OCI-LY7 (cell line): ENCODE results near the gene CHL1. TPM values are rescaled to one million over a fixed set of nuclear protein-coding genes. Genes with fewer than 3 reads are reported as not detected.

ENCODE experiments used
- BruUV-seq: library from RNA; stranded (reverse); fragments of 400-500 nt; replicated peaks from 2 replicates; lab custom pipeline; 2021; lab: Mats Ljungman, UMichigan
- CTCF ChIA-PET: fragments of 300-600 bp; sonication (Branson Sonifier 250); formaldehyde crosslinking; loops from one replicate; lab custom pipeline; 2022; ENCODE audit warnings: antibody characterized with exemption; ENCODE audit not compliant: unreplicated experiment; lab: Charles Lee
- POLR2A ChIA-PET: fragments of 300-600 bp; sonication (Branson Sonifier 250); formaldehyde crosslinking; loops from one replicate; lab custom pipeline; 2022; ENCODE audit warnings: antibody characterized with exemption; lab: Charles Lee
- DNase-seq: peaks from one replicate; pipeline ENCODE4 v3.0.0-alpha.2; 2015; ENCODE audit warnings: low spot score
- H2AFZ ChIP-seq: fragments of 200-600 bp; sonication (generic), shearing (Covaris generic); 2 replicates; pipeline ENCODE4 v1.6.1; 2014; ENCODE audit warnings: mild to moderate bottlenecking, antibody characterized with exemption, low read length, moderate library complexity
- H3K27ac ChIP-seq: fragments of 200-600 bp; sonication (generic); 2 replicates; pipeline ENCODE4 v1.5.1; 2014; ENCODE audit warnings: mixed run types, low read depth, mild to moderate bottlenecking, moderate library complexity, low read length, inconsistent platforms; ENCODE audit not compliant: poor library complexity, severe bottlenecking
- H3K36me3 ChIP-seq: fragments of 200-600 bp; sonication (generic); 2 replicates; pipeline ENCODE4 v1.6.1; 2014; ENCODE audit warnings: mild to moderate bottlenecking, antibody characterized with exemption, low read length, moderate library complexity, mixed read lengths; ENCODE audit not compliant: insufficient read depth
- H3K4me1 ChIP-seq: fragments of 200-600 bp; sonication (generic); 2 replicates; pipeline ENCODE4 v1.5.1; 2014; ENCODE audit warnings: mild to moderate bottlenecking, low read length; ENCODE audit not compliant: insufficient read depth, poor library complexity, severe bottlenecking
- H3K4me2 ChIP-seq: fragments of 200-600 bp; sonication (generic); 2 replicates; pipeline ENCODE4 v1.6.1; 2014; ENCODE audit warnings: mild to moderate bottlenecking, low read length
- H3K4me3 ChIP-seq: fragments of 200-600 bp; sonication (generic); 2 replicates; pipeline ENCODE4 v1.5.1; 2014; ENCODE audit warnings: mild to moderate bottlenecking, low read depth, low read length; ENCODE audit not compliant: poor library complexity, severe bottlenecking
- H3K79me2 ChIP-seq: fragments of 200-600 bp; sonication (generic); 2 replicates; pipeline ENCODE4 v1.6.1; 2016; ENCODE audit warnings: low read depth, mild to moderate bottlenecking, low read length, moderate library complexity, mixed read lengths; ENCODE audit not compliant: insufficient read depth
- H3K9me2 ChIP-seq: fragments of 200-600 bp; sonication (generic); 2 replicates; pipeline ENCODE4 v1.6.1; 2016; ENCODE audit warnings: mild to moderate bottlenecking, low read length, mixed read lengths; ENCODE audit not compliant: insufficient read depth
- H3K9me3 ChIP-seq: fragments of 200-600 bp; sonication (generic); 2 replicates; pipeline ENCODE4 v1.6.1; 2014; ENCODE audit warnings: mild to moderate bottlenecking, mixed run types, low read length, mixed read lengths
- H4K20me1 ChIP-seq: fragments of 200-600 bp; sonication (generic); 2 replicates; pipeline ENCODE4 v1.6.1; 2014; ENCODE audit warnings: mild to moderate bottlenecking, antibody characterized with exemption, low read length, moderate library complexity, mixed read lengths; ENCODE audit not compliant: insufficient read depth
- CTCF ChIP-seq: fragments of 200-600 bp; sonication (generic); conservative IDR thresholded peaks from 2 replicates; pipeline ENCODE4 v1.5.1; 2014; ENCODE audit warnings: mild to moderate bottlenecking, antibody characterized with exemption, low read length, moderate library complexity, mixed read lengths
- EZH2phosphoT487 ChIP-seq: fragments of 200-600 bp; sonication (generic); IDR thresholded peaks from 2 replicates; pipeline ENCODE4 v1.6.1; 2018; ENCODE audit warnings: low read depth, borderline replicate concordance, mild to moderate bottlenecking, mixed run types, antibody characterized with exemption, low read length, moderate library complexity, mixed read lengths
- intact Hi-C: fragments of 100-400 bp; cut with micrococcal nuclease; formaldehyde crosslinking; loops from one replicate; pipeline ENCODE4 v1.10.0; 2022; ENCODE audit not compliant: unreplicated experiment
- total RNA-seq, 2 experiments: library from RNA; depleted of rRNA in 1 of 2; stranded (reverse); fragments of >200 nt in 1 of 2; shearing (Covaris generic) in 1 of 2; gene quantifications; 2 replicates each; pipeline ENCODE4 v1.2.3, GENCODE V29; 2014 to 2022

The CHL1 gene
- total RNA-seq, 2 experiments from 2014 or later, result 0.51 TPM; not detected in 1

GRCh38 chr3:308597-309321 is 112.2 kb downstream of the CHL1 start:
- TF ChIP-seq EZH2phosphoT487, result no peak
- no peak for TF ChIP-seq CTCF
- DNase-seq, result no peak
- Histone ChIP-seq H3K79me2 (no peaks in the 10 kb centered on the region), H3K9me3 (no peaks in the 10 kb centered on the region), H3K9me2 (no peaks in the 10 kb centered on the region), H4K20me1 (no peaks in the 10 kb centered on the region), H3K4me1 (no peaks in the 10 kb centered on the region), H3K4me2 (no peak overlapping the region), H3K36me3 (no peaks in the 10 kb centered on the region), H2AFZ (no peak overlapping the region), H3K27ac (no peak overlapping the region), H3K4me3 (no peak overlapping the region)
- intact Hi-C loops, result no loop called here
- CTCF ChIA-PET, result no interaction called here
- no TSS peak for BruUV-seq
- POLR2A ChIA-PET, result interaction anchor here (1.2 to 1.4 kb wide), 2 partner anchors 8 to 19 kb away, joined by 3 to 6 read pairs; no protein-coding TSS in a partner anchor

- no peak overlapping the region for H2AFZ ChIP-seq
- no peaks in the 10 kb centered on the region for H4K20me1 ChIP-seq
- H3K36me3 ChIP-seq, result no peaks in the 10 kb centered on the region
- no peaks in the 10 kb centered on the region for H3K9me3 ChIP-seq
- no peak for DNase-seq
- BruUV-seq, result no TSS peak
- intact Hi-C loops, result no loop called here
- H3K9me2 ChIP-seq, result no peaks in the 10 kb centered on the region
- no peak overlapping the region for H3K4me2 ChIP-seq
- H3K79me2 ChIP-seq, result no peaks in the 10 kb centered on the region
- no peak overlapping the region for H3K27ac ChIP-seq
- TF ChIP-seq EZH2phosphoT487 (no peak), CTCF (no peak)
- H3K4me3 ChIP-seq, result no peak overlapping the region
- ChIA-PET CTCF (no interaction called here), POLR2A (interaction anchor here (0.9 to 1.1 kb wide), 2 partner anchors 17 to 140 kb away, joined by 3 read pairs; no protein-coding TSS in a partner anchor)
- H3K4me1 ChIP-seq, result no peaks in the 10 kb centered on the region
Observed at GRCh38 chr3:312160-312733, 115.7 kb downstream of the CHL1 start.

- Histone ChIP-seq H3K27ac (no peak overlapping the region), H3K4me2 (no peak overlapping the region), H3K36me3 (no peaks in the 10 kb centered on the region), H2AFZ (no peak overlapping the region), H4K20me1 (no peaks in the 10 kb centered on the region), H3K9me2 (no peaks in the 10 kb centered on the region), H3K79me2 (no peaks in the 10 kb centered on the region), H3K9me3 (no peaks in the 10 kb centered on the region), H3K4me1 (no peaks in the 10 kb centered on the region), H3K4me3 (no peak overlapping the region)
- BruUV-seq, result no TSS peak
- TF ChIP-seq CTCF (no peak), EZH2phosphoT487 (no peak)
- intact Hi-C loops, result no loop called here
- CTCF ChIA-PET, result no interaction called here
- DNase-seq, result no peak
- POLR2A ChIA-PET, result interaction anchor here (0.9 kb wide), 1 partner anchor 17 kb away, joined by 3 read pairs; no protein-coding TSS in a partner anchor
Observed at GRCh38 chr3:312911-313310, 116.3 kb downstream of the CHL1 start.
